HFF-Myc (cell line): ENCODE measurements around the gene HOXD9.

Source experiments
- DNase-seq: peaks from one replicate; pipeline ENCODE4 v3.0.0-alpha.2; 2011; ENCODE audit warnings: low read depth; ENCODE audit errors: extremely low read depth
- H3K4me3 ChIP-seq: replicated peaks from 2 replicates; pipeline ENCODE4 v1.5.1; 2011; ENCODE audit warnings: low read depth, mild to moderate bottlenecking, control low read depth, low read length
- TF ChIP-seq, protein P1 (sequence below): IDR thresholded peaks from 2 replicates; pipeline ENCODE4 v1.5.1; 2012; ENCODE audit warnings: mild to moderate bottlenecking, low read depth, low read length, control low read depth; ENCODE audit errors: missing control alignments

Gene HOXD9

DNA sequence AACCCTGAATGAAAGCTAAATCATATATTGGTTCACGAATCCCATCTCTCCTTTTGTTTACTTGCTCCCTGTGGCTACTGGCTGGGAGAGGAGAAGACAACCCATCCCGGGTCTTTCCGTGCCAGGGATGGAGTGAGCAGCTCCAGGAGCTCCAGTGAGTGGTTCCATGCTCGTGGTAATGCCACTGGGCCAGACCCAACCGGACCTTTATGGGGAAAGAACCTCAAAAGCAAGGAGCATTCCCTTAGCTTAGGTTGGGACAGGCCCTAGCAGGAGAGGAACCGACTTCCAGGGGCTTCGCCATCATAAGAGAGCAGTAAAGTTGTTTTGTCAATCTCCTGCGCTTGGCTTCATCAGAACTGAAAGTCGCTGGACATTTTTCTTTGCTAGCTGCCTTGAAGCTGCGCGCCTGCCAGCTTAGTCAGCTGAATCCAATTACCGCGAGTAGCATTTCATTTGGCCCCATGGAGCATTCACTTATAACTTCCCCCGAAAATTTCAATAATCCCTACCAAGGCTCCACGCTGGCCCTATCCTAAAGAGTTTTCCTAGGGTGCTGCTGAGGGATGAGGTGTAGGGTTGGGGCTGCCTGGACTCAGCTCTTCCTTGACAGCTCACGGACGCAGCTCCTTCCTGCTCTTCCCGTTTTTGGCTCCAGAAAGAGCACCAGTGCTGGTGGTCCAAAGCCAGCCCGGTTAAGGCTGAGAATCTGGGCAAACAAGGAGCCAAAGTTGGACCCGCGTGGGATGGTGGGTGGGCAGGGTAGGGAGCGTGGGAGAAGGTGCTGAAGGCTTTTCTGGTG lies 39.5 kb downstream of the HOXD9 start:
- TF ChIP-seq, protein P1, sequence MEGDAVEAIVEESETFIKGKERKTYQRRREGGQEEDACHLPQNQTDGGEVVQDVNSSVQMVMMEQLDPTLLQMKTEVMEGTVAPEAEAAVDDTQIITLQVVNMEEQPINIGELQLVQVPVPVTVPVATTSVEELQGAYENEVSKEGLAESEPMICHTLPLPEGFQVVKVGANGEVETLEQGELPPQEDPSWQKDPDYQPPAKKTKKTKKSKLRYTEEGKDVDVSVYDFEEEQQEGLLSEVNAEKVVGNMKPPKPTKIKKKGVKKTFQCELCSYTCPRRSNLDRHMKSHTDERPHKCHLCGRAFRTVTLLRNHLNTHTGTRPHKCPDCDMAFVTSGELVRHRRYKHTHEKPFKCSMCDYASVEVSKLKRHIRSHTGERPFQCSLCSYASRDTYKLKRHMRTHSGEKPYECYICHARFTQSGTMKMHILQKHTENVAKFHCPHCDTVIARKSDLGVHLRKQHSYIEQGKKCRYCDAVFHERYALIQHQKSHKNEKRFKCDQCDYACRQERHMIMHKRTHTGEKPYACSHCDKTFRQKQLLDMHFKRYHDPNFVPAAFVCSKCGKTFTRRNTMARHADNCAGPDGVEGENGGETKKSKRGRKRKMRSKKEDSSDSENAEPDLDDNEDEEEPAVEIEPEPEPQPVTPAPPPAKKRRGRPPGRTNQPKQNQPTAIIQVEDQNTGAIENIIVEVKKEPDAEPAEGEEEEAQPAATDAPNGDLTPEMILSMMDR, result no peak
- no peak for DNase-seq
- no peak overlapping the region for H3K4me3 ChIP-seq

DNA sequence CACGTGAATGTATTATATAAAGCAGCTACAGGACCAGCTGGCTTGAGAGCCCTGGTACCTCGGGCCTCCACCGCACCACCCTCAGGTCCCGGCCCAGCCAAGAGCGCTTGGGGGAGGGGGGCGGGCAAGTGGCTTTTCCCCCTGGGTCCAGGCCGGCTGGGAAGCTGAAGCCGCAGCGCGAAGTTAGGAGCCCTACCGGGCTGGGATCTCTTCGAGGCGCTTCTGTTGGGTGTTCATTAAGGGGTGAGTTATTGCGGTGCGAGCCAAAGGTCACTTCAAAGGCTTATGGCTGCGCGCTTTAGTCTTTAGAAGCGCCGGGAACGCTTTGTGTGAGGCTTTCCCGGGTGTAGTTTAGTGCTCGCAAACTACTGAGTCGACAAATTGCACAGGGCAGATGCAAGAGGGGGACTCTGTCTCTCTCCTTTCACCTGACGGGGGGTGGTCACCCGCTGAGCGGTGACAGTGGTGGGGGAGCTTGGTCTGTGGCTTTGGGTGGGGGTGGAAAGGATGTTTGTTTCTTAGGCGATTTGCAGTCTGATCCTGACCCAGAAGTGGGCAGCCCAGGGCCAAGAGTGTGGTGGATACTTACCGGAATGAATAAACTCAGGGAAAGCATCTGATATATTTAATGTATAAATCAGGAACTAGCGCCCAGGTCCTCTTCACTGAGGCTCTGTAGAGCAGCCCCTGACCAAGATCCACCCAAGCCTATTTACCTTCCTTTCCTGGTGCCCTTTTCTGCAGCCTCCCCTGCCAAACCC lies 40.6 kb downstream of the HOXD9 start:
- TF ChIP-seq, protein P1, result no peak

DNA sequence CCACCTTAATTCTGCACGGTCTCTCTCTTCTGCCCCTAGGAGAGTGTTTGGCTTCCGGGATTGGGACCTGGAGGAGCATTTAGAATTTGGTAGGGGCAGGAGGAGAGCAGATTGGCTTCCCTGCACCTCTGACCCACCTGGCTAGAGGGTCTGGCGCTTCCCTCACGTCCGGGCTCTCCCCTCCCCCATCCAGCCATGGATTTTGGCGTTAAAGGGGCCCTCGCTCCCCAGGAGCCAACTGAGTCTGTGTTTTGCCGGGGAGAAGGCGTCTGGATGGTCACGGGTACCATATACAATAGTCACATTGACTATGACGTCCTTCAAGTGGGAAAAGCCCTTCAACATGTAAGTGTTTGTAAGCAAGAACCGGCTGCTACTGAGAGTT lies 41.1 kb downstream of the HOXD9 start:
- no peak for DNase-seq
- H3K4me3 ChIP-seq, result no peak overlapping the region
- TF ChIP-seq, protein P1, result no peak

More for the DNA sequence above, 40.6 kb downstream of the HOXD9 start:
- no peak for DNase-seq
- no peak overlapping the region for H3K4me3 ChIP-seq

DNA sequence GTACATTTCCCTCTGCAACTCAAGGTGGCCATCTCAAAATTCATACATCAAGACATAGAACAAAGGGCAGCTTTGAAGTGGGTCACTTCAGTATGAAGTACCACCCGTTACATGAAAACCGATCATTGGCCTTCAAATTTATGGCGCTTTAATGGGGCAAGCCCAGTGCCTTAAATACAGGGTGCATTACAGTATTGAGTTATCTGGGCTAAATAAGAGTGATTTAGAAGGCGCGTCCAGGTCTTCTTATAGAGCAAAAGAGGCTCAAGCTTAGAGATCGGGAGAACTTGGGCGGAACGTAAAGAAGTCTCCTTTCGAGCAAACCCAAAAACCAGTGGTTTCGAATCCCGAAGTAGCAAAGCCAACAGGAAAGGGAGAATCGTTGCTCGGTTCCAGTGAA lies 41.7 kb downstream of the HOXD9 start:
- DNase-seq, result no peak
- TF ChIP-seq, protein P1, result no peak
- no peak overlapping the region for H3K4me3 ChIP-seq

DNA sequence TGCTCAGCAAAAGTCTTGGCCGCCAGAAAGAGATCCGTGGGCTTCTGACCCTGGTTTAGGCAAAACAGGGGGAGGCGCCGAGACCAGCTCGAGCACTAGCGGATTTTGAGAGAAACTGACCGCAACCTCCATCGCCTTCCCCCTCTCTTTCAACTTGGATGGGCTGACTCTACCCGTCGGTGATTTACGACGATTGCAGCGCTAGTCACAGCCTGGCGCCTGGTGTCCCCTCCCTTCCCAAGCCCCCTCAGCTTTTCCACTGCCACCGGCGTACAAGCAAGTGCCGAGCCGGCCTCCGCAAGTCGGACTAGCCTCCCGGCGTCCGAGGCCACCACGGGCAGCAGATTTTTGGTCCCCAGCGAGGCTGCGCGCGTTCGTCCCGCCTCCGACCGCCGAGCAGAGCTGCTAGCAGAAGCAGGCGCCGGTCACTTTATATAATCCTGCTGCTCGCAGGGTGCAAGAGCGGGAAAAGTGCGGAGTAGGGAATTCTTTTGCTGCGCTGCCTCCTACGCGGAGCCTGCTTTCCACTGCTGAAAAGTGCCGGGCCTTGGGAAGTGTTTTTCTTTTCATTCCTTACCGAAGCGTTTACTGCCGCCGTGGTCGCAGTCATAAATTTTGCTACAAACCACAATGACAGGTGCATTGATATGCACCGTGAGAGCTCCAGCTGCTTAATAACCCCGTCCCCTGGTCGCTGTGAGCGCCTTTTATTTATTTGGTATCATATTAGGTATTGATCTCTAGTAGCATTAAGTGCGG lies 42.3 kb downstream of the HOXD9 start:
- DNase-seq, result no peak
- TF ChIP-seq, protein P1, result no peak
- H3K4me3 ChIP-seq, result no peak overlapping the region

DNA sequence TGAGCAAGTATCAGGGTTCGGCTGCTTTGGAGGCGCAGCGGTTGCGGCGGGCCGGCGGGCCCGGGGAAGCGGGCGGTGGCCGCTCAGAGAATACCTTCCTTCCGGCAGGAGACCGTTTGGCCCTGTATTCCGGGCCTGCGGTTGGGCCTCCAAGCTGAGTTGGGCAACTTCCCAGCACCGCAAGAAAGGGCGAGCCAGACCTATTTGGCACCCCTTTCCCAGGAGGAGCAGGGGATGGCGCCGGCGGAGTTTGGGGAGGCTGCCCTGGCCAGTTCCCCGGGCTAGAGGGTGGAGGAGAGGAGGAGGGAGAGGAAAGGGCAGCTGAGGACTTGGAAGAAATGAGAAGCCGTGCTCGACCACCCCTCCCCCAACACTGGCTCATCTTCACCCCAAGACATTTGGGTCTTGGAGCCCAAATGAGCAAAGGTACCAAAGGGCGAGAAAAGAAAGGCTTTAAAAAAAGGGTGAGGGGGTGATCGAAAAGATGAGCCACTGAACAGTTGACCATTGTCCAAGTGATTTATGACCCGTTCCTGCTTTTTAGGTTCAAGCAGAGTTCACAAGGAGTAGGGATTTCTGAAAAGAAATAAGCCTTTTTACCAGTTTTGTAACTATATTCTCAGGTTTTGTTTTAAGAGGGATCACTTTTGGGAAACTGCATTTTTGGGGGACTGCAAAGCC lies 43.0 kb downstream of the HOXD9 start:
- TF ChIP-seq, protein P1, result no peak
- DNase-seq, result no peak
- H3K4me3 ChIP-seq, result no peak overlapping the region
